Measurements from ENCODE around the gene EXOC6B. TPM values are rescaled to one million over a fixed set of nuclear protein-coding genes. Genes with fewer than 3 reads are reported as not detected.
"Not testable (repeated sequence)": the region's sequence is repeated elsewhere in the genome, so short reads cannot be mapped to it uniquely, and the experiment has no call there.

Gene EXOC6B
- total and polyA plus RNA-seq, 2 experiments from 2014 or later, result 8.9 to 18.3 TPM

DNA sequence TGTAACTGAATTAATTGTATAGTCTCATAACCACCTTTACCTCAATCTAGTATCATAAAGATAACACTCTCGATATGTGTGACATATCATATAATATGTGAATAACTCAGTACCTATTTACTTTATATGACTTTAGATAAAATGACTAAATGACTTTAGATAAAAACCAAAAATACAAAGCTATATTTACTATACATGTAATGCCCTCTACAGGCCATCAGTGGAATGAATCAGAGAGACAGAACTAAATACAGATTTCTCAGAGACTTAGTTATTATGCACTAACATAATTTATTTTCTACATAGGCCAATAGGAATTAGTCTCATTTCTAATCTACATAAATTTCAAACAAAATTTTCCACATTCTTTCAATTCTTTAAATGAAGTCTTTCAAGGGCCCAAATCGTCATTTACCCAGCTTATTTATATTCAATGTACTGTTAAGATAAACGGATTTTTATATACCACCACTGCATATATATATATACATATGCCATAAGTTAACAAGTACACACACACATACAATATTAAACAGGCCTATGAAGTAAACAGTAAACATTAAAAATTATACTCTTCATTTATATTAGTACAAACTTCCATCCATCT, 219.9 kb downstream of the EXOC6B start:
- no peaks in the 10 kb centered on the region for H3K9me2 ChIP-seq (ENCODE audit: insufficient read depth)
- TF ChIP-seq EZH2 (IDR thresholded peaks at IDR 0.05; ENCODE audit: insufficient read depth, poor library complexity, severe bottlenecking), result no peak
- no peak for TF ChIP-seq EZH2phosphoT487 (IDR thresholded peaks at IDR 0.05; ENCODE audit: insufficient read depth, low read depth)
- WGBS, 2 experiments (ENCODE audit: low coverage in 1 of 2, low lambda C conversion rate in 2 of 2, missing lambda C conversion rate in 2 of 2), result 74 to 81% methylated on average over 3 of the region's 3 CpGs
- DNase-seq, result peak; percentile 52
- H3K27me3 ChIP-seq (replicated peaks; ENCODE audit: insufficient read depth), result no peaks in the 10 kb centered on the region
- no peaks in the 10 kb centered on the region for H3K4me1 ChIP-seq (ENCODE audit: insufficient read depth)
- no peaks in the 10 kb centered on the region for H3K79me2 ChIP-seq (ENCODE audit: insufficient read depth)
- no peaks in the 10 kb centered on the region for H3K9me3 ChIP-seq (ENCODE audit: low read depth)
- no peak overlapping the region for H3K9ac ChIP-seq
- no peak overlapping the region for H2AFZ ChIP-seq
- H3K27ac ChIP-seq, result no peak overlapping the region
- no peak overlapping the region for H3K4me3 ChIP-seq
- H4K20me1 ChIP-seq (ENCODE audit: insufficient read depth), result no peaks in the 10 kb centered on the region
- H3K36me3 ChIP-seq (ENCODE audit: low read depth), result no peaks in the 10 kb centered on the region
- in situ Hi-C loops (cut with MboI), result no loop called here
- H3F3A ChIP-seq (ENCODE audit: insufficient read depth), result no peaks in the 10 kb centered on the region
- no peak overlapping the region for H3K4me2 ChIP-seq (ENCODE audit: unreplicated experiment)

DNA sequence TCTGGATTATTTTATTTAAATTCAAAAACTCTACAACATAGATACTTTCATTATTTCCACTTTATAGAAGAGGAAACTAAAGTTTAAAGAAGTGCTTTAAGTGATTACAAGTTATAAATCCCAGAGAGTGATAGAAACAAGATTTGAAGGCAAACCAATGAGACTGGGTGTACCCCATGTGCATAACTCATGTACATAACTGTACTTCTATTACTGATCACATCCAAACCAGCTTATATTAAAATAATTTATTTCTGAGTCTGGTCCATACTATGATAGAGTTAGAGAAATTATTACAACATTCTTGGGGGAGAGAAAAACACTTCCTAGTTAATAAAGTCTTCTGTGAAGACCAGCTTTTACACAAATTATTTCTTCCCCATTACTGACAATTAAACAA, 221.4 kb downstream of the EXOC6B start:
- Histone ChIP-seq H3K27ac (no peak overlapping the region), H3K9ac (no peak overlapping the region), H3K36me3 (ENCODE audit: low read depth) (no peaks in the 10 kb centered on the region), H3K79me2 (ENCODE audit: insufficient read depth) (no peaks in the 10 kb centered on the region), H3K4me1 (ENCODE audit: insufficient read depth) (no peaks in the 10 kb centered on the region), H3K9me2 (ENCODE audit: insufficient read depth) (no peaks in the 10 kb centered on the region), H4K20me1 (ENCODE audit: insufficient read depth) (no peaks in the 10 kb centered on the region), H3F3A (ENCODE audit: insufficient read depth) (no peaks in the 10 kb centered on the region), H3K4me3 (no peak overlapping the region), H3K9me3 (ENCODE audit: low read depth) (no peaks in the 10 kb centered on the region), H3K4me2 (ENCODE audit: unreplicated experiment) (no peak overlapping the region), H3K27me3 (replicated peaks; ENCODE audit: insufficient read depth) (no peaks in the 10 kb centered on the region), H2AFZ (no peak overlapping the region)
- in situ Hi-C loops (cut with MboI), result no loop called here
- TF ChIP-seq EZH2phosphoT487 (IDR thresholded peaks at IDR 0.05; ENCODE audit: insufficient read depth, low read depth) (no peak), EZH2 (IDR thresholded peaks at IDR 0.05; ENCODE audit: insufficient read depth, poor library complexity, severe bottlenecking) (no peak)
- DNase-seq, result no peak

- Histone ChIP-seq H3K36me3 (ENCODE audit: low read depth) (no peaks in the 10 kb centered on the region), H3K4me1 (ENCODE audit: insufficient read depth) (no peaks in the 10 kb centered on the region), H3K9me3 (ENCODE audit: low read depth) (no peaks in the 10 kb centered on the region), H3K9me2 (ENCODE audit: insufficient read depth) (no peaks in the 10 kb centered on the region), H4K20me1 (ENCODE audit: insufficient read depth) (no peaks in the 10 kb centered on the region), H3K9ac (no peak overlapping the region), H3K79me2 (ENCODE audit: insufficient read depth) (no peaks in the 10 kb centered on the region), H3K4me2 (ENCODE audit: unreplicated experiment) (no peak overlapping the region), H3K4me3 (no peak overlapping the region), H2AFZ (no peak overlapping the region), H3F3A (ENCODE audit: insufficient read depth) (no peaks in the 10 kb centered on the region; the same call in 1 of the 2 replicates), H3K27ac (no peak overlapping the region), H3K27me3 (replicated peaks; ENCODE audit: insufficient read depth) (no peaks in the 10 kb centered on the region)
- WGBS, 2 experiments (ENCODE audit: low coverage in 1 of 2, low lambda C conversion rate in 2 of 2, missing lambda C conversion rate in 2 of 2), result 95 to 100% methylated on average over 2 of the region's 2 CpGs
- no peak for DNase-seq
- TF ChIP-seq EZH2phosphoT487 (IDR thresholded peaks at IDR 0.05; ENCODE audit: insufficient read depth, low read depth) (no peak), EZH2 (IDR thresholded peaks at IDR 0.05; ENCODE audit: insufficient read depth, poor library complexity, severe bottlenecking) (no peak)
- in situ Hi-C loops (cut with MboI), result no loop called here
These were observed 222.4 kb downstream of the EXOC6B start for GRCh38 chr2:72603481-72603880.

- Histone ChIP-seq H3K9me3 (ENCODE audit: low read depth) (no peaks in the 10 kb centered on the region), H2AFZ (no peak overlapping the region), H3K9me2 (ENCODE audit: insufficient read depth) (no peaks in the 10 kb centered on the region), H4K20me1 (ENCODE audit: insufficient read depth) (no peaks in the 10 kb centered on the region), H3K4me2 (ENCODE audit: unreplicated experiment) (no peak overlapping the region), H3K27me3 (replicated peaks; ENCODE audit: insufficient read depth) (no peaks in the 10 kb centered on the region), H3K79me2 (ENCODE audit: insufficient read depth) (no peaks in the 10 kb centered on the region), H3K36me3 (ENCODE audit: low read depth) (no peaks in the 10 kb centered on the region), H3K4me1 (ENCODE audit: insufficient read depth) (no peaks in the 10 kb centered on the region), H3K4me3 (no peak overlapping the region), H3K27ac (no peak overlapping the region), H3F3A (ENCODE audit: insufficient read depth) (no peaks in the 10 kb centered on the region; the same call in 1 of the 2 replicates), H3K9ac (no peak overlapping the region)
- TF ChIP-seq EZH2phosphoT487 (IDR thresholded peaks at IDR 0.05; ENCODE audit: insufficient read depth, low read depth) (no peak), EZH2 (IDR thresholded peaks at IDR 0.05; ENCODE audit: insufficient read depth, poor library complexity, severe bottlenecking) (no peak)
- in situ Hi-C loops (cut with MboI), result no loop called here
- 83 to 85% methylated on average over 3 of the region's 3 CpGs for WGBS, 2 experiments (ENCODE audit: low coverage in 1 of 2, low lambda C conversion rate in 2 of 2, missing lambda C conversion rate in 2 of 2)
- no peak for DNase-seq
These were observed 223.1 kb downstream of the EXOC6B start for GRCh38 chr2:72602711-72603110.

DNA sequence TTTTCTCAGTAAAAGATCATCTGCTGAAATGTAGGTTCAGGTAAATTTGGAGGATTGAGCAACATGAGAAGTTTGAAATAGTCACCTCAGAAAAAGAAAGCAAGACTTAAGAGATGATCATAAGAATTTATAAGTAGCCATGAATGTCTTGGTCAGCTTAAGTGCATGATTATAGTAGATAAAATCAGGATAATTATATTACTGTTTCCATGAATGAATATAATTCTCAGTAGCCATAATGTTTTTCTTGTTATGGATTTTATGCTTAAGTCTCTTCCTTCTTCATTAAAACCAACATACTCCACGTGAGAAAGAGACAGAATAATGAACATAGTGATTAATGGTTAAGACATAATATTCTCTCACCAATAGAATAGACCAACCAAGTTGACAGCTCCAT, 223.7 kb downstream of the EXOC6B start:
- no peaks in the 10 kb centered on the region; the same call in 1 of the 2 replicates for H3F3A ChIP-seq (ENCODE audit: insufficient read depth)
- H3K36me3 ChIP-seq (ENCODE audit: low read depth), result no peaks in the 10 kb centered on the region
- no peak for DNase-seq
- no peak overlapping the region for H3K4me3 ChIP-seq
- TF ChIP-seq EZH2 (IDR thresholded peaks at IDR 0.05; ENCODE audit: insufficient read depth, poor library complexity, severe bottlenecking), result no peak
- no peak for TF ChIP-seq EZH2phosphoT487 (IDR thresholded peaks at IDR 0.05; ENCODE audit: insufficient read depth, low read depth)
- H3K9me2 ChIP-seq (ENCODE audit: insufficient read depth), result no peaks in the 10 kb centered on the region
- no peaks in the 10 kb centered on the region for H3K9me3 ChIP-seq (ENCODE audit: low read depth)
- no peaks in the 10 kb centered on the region for H3K79me2 ChIP-seq (ENCODE audit: insufficient read depth)
- H3K4me2 ChIP-seq (ENCODE audit: unreplicated experiment), result no peak overlapping the region
- H3K27me3 ChIP-seq (replicated peaks; ENCODE audit: insufficient read depth), result no peaks in the 10 kb centered on the region
- no peaks in the 10 kb centered on the region for H4K20me1 ChIP-seq (ENCODE audit: insufficient read depth)
- in situ Hi-C loops (cut with MboI), result no loop called here
- H2AFZ ChIP-seq, result no peak overlapping the region
- no peak overlapping the region for H3K27ac ChIP-seq
- H3K9ac ChIP-seq, result no peak overlapping the region
- 96 to 100% methylated on average over 1 of the region's 1 CpG for WGBS, 2 experiments (ENCODE audit: low coverage in 1 of 2, low lambda C conversion rate in 2 of 2, missing lambda C conversion rate in 2 of 2)
- H3K4me1 ChIP-seq (ENCODE audit: insufficient read depth), result no peaks in the 10 kb centered on the region

DNA sequence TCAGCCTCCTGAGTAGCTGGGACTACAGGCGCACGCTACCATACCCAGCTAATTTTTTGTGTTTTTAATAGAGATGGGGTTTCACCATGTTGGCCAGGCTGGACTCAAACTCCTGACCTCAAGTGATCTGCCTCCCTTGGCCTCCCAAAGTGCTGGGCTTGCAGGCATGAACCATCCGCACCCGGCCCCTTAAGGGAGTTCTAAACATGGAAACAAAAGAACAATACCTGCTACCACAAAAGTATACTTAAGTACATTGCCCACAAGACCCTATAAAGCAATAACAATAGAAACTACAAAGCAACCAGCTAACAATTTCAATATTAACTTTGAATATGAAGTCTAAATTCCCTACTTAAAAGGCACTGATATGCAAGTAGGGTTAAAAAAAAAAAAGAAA, 242.0 kb downstream of the EXOC6B start:
- H3K9me3 ChIP-seq (ENCODE audit: low read depth); H3K36me3 ChIP-seq (ENCODE audit: low read depth); H4K20me1 ChIP-seq (ENCODE audit: insufficient read depth); DNase-seq; H3K9me2 ChIP-seq (ENCODE audit: insufficient read depth); H3F3A ChIP-seq (ENCODE audit: insufficient read depth); H3K4me1 ChIP-seq (ENCODE audit: insufficient read depth); H3K27ac ChIP-seq; H2AFZ ChIP-seq; H3K27me3 ChIP-seq (replicated peaks; ENCODE audit: insufficient read depth); H3K9ac ChIP-seq; H3K4me2 ChIP-seq (ENCODE audit: unreplicated experiment); H3K4me3 ChIP-seq; H3K79me2 ChIP-seq (ENCODE audit: insufficient read depth): not testable (repeated sequence)
- in situ Hi-C loops (cut with MboI), result loop anchor here (10.0 to 25.0 kb wide), 3 partner anchors 397 to 1049 kb away; no protein-coding TSS in a partner anchor
- WGBS, 2 experiments (ENCODE audit: low coverage in 1 of 2, low lambda C conversion rate in 2 of 2, missing lambda C conversion rate in 2 of 2), result 99% methylated on average over 4 of the region's 4 CpGs
